HG02759 (cell line): ENCODE results near the gene ANKRD29.
A peak's percentile ranks its signal among the peaks of the same experiment; 100 is the strongest.

Experiments used
- ATAC-seq: cut with Tn5 transposase; IDR thresholded peaks from one replicate; pipeline ENCODE4 v1.9.1; 2021; ENCODE audit warnings: mild to moderate bottlenecking, moderate library complexity; ENCODE audit not compliant: unreplicated experiment

Gene ANKRD29

GRCh38 chr18:23662309-23663263 lies at the start of gene ANKRD29:
ANKRD29 (minus strand) TSS chr18:23662911; CDS start chr18:23662730, 181 bp downstream.
- ATAC-seq, result peak; percentile 76

GRCh38 chr18:23712445-23712844 lies 49.7 kb upstream of the ANKRD29 start:
- no peak for ATAC-seq

- ATAC-seq, result no peak
These were observed 48.7 kb upstream of the ANKRD29 start for GRCh38 chr18:23711426-23711825.

- no peak for ATAC-seq
These were observed 48.2 kb upstream of the ANKRD29 start for GRCh38 chr18:23710946-23711345.

- ATAC-seq, result no peak
These were observed 47.4 kb upstream of the ANKRD29 start for GRCh38 chr18:23710068-23710527.

GRCh38 chr18:23706971-23707640 lies 44.4 kb upstream of the ANKRD29 start:
- ATAC-seq, result no peak

GRCh38 chr18:23704806-23705205 lies 42.1 kb upstream of the ANKRD29 start:
- ATAC-seq, result no peak

GRCh38 chr18:23703987-23704384 lies 41.3 kb upstream of the ANKRD29 start:
- ATAC-seq, result no peak

GRCh38 chr18:23703057-23703986 lies 40.6 kb upstream of the ANKRD29 start:
- no peak for ATAC-seq

GRCh38 chr18:23702606-23703005 lies 39.9 kb upstream of the ANKRD29 start:
- no peak for ATAC-seq

- no peak for ATAC-seq
These were observed 38.9 kb upstream of the ANKRD29 start for GRCh38 chr18:23701544-23702064.

GRCh38 chr18:23701017-23701416 lies 38.3 kb upstream of the ANKRD29 start:
- ATAC-seq, result no peak

- no peak for ATAC-seq
These were observed 32.1 kb upstream of the ANKRD29 start for GRCh38 chr18:23694637-23695430.

- no peak for ATAC-seq
These were observed 31.1 kb upstream of the ANKRD29 start for GRCh38 chr18:23693846-23694245.

GRCh38 chr18:23690505-23691068 lies 27.9 kb upstream of the ANKRD29 start:
- ATAC-seq, result no peak

GRCh38 chr18:23689616-23690504 lies 27.1 kb upstream of the ANKRD29 start:
- peak; percentile 44 for ATAC-seq

GRCh38 chr18:23689031-23689615 lies 26.4 kb upstream of the ANKRD29 start, which contains the start of gene LAMA3:
LAMA3 (plus strand) TSS chr18:23689453; CDS start chr18:23689684, 231 bp downstream.
- peak; percentile 82 for ATAC-seq

GRCh38 chr18:23688528-23688927 lies 25.8 kb upstream of the ANKRD29 start:
- ATAC-seq, result no peak
